HG03378 (cell line): ENCODE measurements around the gene TNFRSF6B.
"Not testable (repeated sequence)": the region's sequence is repeated elsewhere in the genome, so short reads cannot be mapped to it uniquely, and the experiment has no call there.

Source experiments
- ATAC-seq: cut with Tn5 transposase; IDR thresholded peaks from one replicate; pipeline ENCODE4 v1.9.1; 2021; ENCODE audit warnings: mild to moderate bottlenecking, moderate library complexity; ENCODE audit not compliant: unreplicated experiment

Gene TNFRSF6B

DNA sequence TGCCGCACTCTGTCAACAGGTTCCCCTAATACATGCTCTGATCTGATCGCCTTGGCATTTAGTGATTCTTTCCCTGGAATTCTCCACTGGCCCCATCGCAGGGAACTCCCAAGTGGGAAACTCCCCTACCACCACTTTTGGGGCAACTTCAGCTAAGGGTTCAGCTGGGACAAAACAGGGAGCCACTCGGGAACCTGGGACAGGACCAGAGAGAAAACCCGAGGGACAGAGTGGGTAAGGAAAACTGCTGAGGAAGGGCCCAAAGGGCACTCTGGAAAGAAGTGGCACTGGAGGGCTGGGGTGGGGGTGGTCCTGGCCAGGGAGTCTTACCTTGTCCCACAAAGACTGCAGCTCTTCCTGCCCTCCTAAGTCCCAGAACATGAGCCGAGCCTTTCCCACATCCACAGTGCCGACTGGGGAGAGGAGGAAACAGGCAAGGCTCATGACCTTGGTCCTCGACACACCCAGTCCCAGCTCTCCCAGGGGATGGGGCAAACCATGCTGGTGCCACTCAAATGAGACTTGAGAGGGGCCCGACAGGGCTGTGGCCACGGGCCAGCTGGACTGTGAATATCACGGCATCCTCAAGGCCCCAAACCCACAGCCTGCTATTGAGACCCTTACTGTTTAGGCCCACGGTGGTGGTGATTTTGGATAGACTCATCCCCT, 9.7 kb downstream of the TNFRSF6B start:
- no peak for ATAC-seq

DNA sequence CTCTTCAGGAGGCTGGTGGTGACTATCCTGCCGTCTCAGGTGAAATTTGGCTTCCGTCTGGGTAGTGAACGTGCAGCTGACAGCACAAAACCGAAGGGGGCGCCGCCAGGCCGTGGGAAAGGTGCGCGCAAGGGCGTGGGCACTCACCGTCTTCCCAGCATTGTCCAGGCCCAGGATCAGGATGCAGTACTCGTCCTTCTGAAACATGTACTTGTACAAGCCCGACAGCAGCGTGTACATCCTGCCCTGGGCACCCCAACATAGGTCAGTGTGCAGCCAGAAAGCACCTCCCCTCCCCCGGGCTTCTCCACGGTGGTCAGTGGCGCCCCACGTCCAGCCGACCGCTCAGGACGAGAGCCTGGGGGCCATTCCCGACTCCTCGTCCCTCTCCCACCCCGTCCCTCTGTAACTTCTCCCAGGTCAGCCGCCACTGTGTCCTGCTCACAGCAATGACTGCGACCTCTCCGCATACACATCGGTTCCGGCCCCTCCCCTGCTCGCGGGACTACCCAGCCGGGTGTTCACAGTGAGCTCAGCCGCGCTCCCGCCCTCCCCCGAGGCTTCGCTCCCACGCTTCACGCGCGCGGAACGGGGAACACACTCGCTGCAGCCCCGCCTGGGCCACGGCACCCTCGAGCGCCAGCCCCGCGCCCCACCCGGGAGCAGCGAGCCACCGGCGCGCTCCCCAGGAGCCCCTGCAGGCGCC, 10.6 kb downstream of the TNFRSF6B start:
- no peak for ATAC-seq

DNA sequence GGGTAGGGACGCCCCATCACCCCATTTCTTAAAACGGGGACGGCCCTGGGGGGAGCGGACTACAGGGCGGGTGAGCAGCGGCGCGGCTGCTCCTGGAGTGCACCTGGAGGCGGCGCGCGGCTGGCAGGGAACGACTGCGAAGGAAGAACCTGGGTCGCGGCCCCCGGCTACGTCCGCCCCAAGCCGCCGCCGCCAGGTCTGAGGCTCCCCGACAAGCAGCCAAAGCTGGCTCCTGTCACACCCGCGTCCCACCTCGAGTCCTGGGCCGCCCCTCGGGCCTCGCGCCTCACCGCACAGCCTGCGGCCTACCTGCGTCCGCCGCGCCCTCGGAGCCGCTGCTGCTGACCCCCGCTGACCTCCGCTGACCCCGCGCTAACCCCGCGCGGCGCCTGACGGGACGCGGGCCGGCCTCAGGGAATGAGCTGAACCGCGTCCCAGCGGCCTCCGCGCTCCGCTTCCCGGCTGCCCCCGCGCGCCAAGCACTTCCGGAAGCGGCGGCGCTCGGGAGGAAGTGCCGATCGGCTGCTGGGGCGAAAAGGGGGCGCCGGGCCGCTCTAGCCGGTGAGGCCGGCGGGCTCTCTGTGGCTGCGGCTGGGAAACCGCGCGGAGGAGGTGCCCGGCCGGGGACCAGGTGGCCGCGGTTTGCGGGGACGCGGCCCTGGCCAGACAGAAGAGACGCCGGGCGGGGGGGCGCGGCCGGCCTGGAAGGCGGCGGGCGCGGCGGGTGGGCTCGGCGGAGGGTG, 11.3 kb downstream of the TNFRSF6B start, which contains the start of the genes ARFRP1 and ZGPAT:
ARFRP1 (minus strand) TSS at position 419 of the 743 bp plus-strand sequence. CDS start 885 bp downstream, outside the sequence.
ZGPAT (plus strand) TSS at position 482 of the 743 bp plus-strand sequence. CDS start 542 bp downstream, outside the sequence.
- ATAC-seq = no peak

DNA sequence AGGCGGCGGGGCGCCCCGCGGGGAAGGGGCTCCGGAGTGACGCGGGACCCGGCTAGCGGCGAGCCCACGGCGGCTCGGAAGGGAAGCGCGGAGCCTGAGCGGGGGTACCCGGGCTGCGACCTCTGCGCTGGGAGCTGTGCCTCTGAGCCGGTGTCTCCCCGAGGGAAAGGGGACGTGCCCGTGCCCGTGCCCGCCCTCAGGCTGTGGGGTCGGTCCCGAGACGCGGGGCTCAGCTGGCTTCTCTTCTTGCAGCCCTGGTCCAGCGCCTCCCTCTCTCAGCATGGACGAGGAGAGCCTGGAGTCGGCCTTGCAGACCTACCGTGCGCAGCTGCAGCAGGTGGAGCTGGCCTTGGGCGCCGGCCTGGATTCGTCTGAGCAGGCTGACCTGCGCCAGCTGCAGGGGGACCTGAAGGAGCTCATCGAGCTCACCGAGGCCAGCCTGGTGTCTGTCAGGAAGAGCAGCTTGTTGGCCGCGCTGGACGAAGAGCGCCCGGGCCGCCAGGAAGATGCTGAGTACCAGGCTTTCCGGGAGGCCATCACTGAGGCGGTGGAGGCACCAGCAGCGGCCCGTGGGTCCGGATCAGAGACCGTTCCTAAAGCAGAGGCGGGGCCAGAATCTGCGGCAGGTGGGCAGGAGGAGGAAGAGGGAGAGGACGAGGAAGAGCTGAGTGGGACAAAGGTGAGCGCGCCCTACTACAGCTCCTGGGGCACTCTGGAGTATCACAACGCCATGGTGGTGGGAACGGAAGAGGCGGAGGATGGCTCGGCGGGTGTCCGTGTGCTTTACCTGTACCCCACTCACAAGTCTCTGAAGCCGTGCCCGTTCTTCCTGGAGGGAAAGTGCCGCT, 12.1 kb downstream of the TNFRSF6B start:
- ATAC-seq = no peak

DNA sequence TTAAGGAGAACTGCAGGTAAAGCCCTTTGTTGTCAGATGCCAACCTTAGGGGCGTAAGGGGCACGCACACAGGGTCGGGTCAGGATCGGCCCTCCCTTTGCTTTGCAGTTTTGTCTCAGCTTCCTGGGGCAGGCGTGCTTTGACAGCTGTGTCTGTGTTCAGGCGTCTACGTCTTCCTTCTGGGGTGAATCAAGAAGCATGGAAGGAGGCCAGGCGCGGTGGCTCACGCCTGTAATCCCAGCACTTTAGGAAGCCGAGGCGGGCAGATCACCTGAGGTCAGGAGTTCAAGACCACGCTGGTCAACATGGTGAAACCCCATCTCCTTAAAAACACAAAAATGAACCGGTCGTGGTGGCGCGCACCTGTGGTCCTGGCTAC, 12.7 kb downstream of the TNFRSF6B start:
- ATAC-seq = no peak

DNA sequence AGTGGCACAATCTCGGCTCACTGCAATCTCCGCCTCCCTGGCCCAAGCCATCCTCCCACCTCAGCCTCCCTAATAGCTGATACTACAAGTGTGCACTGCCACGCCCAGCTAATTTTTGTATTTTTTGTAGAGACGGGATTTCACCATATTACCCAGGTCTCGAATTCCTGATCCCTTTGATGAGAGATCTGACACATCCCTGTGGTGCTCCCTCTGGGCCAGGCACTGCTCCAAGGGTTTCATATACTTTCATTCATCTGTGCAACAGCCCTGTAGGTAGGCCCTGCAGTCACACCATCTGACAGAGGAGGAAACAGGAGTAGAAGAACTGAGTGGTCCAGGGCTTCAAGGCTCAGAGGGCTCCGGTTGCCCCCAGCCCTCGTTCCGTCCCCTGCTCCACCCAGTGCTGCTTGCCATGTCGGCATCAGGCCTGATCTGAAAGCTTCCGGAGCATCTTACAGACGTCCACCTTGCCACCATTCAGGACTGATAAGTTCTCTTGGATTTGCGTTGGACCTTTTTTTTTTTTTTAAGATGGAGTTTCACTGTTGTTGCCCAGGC, 14.7 kb downstream of the TNFRSF6B start:
- no peak for ATAC-seq

DNA sequence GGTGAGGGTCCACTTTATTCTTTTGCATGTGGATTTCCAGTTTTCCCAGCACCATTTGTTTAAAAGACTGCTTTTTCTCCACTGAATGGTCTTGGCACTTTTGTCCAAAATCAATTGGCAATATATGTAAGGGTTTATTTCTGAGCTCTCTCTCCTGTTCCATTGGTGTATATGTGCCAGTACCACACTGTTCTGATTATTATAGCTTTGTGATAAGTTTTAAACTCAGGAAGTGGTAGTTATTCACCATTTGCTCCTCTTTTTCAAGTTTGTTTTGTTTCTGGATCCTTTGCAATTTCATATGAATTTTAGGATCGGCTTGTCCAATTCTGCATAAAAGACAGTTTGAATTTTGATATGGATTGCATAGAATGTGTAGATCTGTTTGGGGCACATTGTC, 15.7 kb downstream of the TNFRSF6B start:
- ATAC-seq = no peak

DNA sequence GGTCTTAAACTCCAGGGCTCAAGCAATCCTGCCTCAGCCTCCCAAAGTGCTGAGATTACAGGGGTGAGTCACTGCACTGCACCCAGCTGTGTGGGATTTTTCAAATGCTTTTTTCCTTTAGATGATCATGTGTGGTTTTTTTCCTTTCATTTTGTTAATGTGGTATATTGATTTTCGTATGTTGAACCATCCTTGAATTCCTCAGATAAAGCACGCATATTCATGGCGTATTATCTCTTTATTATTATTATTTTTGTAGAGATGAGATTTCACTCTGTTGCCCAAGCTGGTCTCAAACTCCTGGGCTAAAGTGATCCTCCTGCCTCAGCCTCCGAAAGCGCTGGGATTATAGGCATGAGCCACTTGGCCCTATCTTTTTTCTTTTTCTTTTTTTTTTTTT, 18.4 kb downstream of the TNFRSF6B start:
- ATAC-seq = no peak

DNA sequence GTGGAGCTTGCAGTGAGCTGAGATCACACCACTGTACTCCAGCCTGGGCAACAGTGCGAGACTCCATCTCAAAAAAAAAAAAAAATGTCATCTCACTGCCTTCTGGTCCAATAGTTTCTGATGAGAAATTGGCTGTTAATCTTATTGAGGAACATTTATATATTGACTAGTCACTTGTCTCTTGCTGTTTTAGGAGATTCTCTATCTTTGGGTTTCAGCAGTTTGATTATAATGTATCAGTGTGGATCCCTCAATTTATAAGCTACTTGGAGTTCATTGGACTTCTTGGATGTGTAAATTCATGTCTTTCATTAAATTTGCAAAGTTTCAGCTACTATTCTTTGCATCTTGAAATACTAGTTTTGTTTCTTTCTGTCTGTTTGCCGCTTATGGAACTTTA, 22.5 kb downstream of the TNFRSF6B start:
- ATAC-seq = no peak

DNA sequence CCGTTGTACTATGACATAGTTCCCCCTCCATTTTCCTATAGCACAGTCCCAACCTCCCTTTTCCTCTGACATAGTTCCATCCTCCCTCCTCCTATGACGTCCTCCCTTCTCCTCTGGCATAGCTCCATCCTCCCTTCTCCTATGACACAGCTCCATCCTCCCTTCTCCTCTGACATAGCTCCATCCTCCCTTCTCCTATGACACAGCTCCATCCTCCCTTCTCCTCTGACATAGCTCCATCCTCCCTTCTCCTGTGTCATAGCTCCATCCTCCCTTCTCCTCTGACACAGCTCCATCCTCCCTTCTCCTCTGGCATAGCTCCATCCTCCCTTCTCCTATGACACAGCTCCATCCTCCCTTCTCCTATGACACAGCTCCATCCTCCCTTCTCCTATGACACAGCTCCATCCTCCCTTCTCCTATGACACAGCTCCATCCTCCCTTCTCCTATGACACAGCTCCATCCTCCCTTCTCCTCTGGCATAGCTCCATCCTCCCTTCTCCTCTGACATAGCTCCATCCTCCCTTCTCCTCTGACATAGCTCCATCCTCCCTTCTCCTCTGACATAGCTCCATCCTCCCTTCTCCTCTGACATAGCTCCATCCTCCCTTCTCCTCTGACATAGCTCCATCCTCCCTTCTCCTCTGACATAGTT, 26.6 kb downstream of the TNFRSF6B start:
- ATAC-seq = not testable (repeated sequence)

DNA sequence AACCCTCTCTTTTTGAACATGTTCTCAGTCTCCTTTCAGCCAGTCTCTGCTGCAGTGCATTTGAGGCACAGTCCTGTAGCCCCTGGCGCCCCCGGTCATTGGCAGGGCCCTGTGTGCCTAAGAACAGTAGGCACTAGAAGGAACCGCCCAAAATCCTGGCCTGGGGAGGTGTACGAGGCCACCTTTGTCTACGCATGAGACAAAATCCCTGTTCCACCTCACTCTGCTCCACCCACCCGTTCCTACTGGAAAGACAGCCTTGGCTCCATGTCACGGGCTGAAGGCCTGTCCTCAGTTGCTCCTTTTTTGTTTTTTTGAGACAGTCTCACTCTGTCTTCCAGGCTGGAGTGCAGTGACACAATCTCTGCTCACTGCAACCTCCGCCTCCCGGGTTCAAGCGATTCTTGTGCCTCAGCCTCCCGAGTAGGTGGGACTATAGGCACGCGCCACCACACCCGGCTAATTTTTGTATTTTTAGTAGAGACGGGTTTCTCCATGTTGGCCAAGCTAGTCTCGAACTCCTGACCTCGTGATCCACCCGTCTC, 33.8 kb downstream of the TNFRSF6B start:
- ATAC-seq = not testable (repeated sequence)

DNA sequence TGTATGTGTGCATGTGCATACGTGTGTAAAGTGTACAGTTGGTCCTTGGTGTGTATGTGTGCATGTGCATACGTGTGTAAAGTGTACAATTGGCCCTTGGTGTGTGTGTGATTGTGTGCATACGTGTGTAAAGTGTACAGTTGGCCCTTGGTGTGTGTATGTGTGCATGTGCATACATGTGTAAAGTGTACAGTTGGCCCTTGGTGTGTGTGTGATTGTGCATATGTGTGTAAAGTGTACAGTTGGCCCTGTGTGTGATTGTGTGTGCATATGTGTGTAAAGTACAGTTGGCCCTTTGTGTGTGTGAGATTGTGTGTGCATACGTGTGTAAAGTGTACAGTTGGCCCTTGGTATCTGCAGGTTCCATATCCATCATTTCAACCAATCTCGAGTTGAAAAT, 35.0 kb downstream of the TNFRSF6B start:
- no peak for ATAC-seq

DNA sequence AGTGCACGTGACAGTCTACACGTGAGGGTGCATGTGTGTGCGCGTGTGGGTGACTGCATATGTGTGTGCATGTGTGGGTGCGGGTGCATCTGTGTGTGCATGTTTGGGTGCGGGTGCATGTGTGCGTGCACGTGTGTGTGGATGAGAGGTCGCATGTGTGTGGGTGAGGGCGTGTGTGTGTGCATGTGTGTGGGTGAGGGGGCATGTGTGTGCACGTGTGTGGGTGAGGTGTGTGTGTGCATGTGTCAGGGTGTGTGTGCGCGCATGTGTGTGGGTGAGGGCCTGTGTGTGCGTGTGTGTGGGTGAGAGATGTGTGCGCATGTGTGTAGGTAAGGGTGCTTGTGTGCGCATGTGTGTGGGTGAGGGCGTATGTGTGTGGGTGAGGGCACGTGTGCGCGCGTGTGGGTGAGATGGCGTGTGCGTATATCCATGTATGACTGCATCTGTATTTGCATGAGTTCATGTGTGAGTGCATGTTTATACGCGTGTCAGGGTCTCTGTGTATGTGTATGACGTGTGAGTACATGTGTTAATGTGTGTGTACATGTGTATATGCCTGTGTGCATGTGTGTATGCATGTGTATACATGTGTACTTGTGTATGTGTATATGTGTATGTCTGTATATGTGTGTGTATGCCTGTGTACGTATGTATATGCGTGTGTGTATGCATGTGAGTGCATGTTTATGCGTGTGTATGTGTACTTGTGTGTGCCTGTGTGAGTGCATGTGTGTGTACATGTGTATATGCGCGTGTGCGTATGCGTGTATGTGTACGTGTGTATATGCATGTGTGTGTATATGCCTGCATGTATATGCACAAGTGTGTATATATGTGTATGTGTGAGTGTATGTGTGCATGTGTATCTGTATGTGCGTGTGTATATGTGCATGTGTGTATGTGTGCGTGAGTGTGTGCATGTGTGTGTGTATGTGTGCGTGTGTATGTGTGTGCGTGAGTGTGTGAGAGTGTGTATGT, 36.0 kb downstream of the TNFRSF6B start:
- ATAC-seq = no peak

DNA sequence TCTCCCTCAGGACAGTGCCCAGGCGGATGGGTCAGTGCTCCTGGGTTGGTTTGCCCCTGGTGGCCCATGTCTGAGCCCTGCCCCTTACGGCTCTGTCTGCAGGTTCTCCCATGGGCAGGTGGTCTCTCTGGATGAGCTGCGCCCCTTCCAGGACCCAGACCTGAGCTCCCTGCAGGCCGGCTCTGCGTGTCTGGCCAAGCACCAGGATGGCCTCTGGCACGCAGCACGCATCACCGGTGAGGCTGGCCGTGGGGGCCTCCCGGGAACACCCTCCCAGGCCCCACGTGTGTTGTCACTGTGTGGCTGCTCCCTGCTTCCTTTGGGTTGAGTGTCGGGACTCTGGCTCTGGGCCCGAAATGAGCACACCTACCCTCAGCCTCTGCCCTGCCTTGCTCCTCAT, 36.7 kb downstream of the TNFRSF6B start:
- no peak for ATAC-seq

DNA sequence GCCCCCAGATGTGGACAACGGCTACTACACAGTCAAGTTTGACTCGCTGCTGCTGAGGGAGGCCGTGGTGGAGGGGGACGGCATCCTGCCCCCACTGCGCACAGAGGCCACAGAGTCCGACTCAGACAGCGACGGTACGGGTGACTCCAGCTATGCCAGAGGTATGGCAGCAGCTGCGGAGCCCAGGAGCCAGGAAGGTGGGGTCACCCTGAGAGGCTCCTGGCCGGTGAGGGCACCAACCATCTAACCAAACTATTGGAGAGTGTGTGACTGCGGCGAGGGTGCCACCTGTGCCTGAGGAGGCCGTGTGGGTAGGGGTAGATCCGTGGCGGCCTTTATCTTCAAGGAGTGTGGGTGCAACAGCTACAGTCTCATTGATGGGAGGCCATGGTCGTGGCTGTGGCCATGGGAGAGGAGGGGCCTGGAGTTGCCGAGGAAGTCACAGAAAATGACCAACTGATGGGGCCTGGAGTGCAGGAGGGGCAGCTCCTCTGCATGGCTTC, 37.2 kb downstream of the TNFRSF6B start:
- ATAC-seq = no peak

DNA sequence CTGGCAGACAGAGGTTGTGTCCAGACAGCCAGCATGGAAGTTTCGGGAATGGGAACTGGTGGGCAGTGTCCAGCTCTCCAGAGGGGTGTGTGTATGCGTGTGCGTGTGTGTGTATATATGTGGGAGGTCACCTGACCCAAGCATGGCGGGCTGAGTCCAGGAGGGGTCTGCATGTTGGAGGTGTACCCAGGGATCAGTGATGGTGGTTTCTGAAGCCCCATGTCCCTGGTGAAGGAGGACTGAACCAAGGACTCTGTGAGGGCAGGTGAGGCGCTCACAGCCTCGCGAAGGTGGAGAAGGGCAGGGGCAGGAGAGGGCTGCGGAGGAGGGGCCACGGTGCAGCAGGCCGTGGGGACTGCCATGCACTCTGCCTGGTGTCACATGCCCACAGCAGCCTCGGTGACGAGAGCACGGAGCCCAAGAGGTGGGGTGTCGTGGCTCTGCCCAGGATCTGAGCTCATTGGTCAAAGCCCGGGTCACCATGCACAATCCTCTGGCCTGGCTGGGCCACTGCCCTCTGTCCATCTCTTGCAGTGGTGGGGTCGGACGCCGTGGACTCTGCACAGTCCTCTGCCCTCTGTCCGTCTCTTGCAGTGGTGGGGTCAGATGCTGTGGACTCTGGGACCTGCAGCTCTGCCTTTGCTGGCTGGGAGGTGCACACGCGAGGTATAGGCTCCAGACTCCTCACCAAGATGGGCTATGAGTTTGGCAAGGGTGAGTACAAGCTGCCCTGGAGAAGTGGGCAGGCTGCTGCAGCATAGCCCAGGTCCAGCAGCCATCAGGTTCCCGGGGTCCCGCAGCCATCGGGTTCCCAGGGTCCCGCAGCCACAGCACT, 37.9 kb downstream of the TNFRSF6B start:
- ATAC-seq = no peak
